ENCODE results near the gene FBXO31.

Gene FBXO31

DNA sequence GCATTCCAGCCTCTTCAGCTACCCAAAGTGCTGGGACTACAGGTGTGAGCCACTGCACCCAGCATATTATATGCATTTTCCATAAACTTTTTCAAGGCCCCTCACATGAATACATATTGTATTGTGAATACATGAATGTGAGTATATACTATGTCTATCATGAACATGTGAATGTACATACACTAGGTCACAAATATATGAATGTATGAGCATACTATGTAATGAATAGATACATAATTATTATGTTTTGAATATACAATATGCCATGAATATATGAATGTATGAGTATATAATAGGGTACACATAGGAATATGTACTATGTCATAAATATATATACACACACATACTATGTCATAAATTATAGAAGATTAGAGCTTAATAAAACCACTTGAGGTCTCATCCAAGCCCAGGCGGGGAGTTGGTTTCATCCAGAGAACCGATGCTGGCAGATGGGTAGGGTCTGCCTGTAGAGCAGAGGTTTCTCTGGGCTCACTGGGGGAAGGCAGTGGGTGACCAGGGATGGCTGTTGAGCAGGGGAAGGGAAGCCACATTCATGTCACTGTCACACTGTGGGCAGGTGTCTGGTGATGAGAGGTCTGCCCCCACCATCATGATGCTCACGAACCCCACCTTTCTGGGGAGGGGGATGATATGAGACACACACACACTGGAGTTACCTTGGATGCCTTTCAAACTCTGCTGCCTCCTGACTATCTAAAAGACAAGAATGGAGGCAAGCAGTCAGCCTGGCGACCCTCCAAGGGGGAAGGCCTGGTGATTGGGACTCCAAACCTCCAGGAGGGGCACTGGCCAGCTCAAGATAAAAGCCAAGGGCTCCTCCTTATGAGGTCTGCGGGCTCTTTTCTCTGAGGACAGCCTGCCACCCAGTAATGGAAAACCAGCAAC lies 73.7 kb downstream of the FBXO31 start:
- no peak for DNase-seq (ENCODE audit: low read depth)

DNA sequence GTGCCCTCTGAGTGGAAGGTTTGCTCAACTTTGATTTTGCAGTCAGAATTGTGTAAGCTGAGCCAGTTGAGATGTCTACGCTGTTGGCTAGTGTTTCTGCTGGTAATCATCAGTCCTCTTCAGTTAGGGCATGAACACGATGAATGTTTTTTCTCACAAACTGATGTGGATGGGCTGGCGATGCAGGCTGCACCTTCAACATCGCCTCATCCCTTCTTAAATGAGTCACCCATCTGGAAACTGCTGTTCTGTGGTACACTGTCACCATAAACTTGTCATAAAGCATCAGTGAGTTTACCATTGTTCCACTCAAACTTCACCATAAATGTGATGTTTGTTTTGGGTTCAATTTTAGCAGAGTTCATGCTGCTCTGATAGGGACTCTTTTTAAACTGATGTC lies 74.8 kb downstream of the FBXO31 start:
- DNase-seq (ENCODE audit: low read depth), result no peak

DNA sequence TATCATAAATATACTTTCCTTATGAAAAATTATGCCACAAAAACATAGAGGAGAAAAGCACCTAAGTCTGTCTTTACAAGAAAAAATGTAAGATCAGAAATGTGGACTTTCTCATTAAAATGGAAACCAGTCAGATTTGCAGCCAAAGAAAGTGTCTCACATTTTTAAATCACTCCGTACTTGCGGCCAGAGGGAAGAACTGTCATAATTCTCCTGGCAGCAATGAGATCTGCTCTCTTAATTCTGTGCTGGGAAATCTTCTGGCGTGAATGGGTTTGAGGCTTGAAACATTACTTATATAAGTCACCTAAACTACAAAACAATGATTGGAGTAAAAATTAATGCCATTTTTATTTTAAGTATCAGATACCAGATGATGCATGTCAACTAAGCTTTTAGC lies 77.1 kb downstream of the FBXO31 start:
- DNase-seq (ENCODE audit: low read depth), result no peak

DNA sequence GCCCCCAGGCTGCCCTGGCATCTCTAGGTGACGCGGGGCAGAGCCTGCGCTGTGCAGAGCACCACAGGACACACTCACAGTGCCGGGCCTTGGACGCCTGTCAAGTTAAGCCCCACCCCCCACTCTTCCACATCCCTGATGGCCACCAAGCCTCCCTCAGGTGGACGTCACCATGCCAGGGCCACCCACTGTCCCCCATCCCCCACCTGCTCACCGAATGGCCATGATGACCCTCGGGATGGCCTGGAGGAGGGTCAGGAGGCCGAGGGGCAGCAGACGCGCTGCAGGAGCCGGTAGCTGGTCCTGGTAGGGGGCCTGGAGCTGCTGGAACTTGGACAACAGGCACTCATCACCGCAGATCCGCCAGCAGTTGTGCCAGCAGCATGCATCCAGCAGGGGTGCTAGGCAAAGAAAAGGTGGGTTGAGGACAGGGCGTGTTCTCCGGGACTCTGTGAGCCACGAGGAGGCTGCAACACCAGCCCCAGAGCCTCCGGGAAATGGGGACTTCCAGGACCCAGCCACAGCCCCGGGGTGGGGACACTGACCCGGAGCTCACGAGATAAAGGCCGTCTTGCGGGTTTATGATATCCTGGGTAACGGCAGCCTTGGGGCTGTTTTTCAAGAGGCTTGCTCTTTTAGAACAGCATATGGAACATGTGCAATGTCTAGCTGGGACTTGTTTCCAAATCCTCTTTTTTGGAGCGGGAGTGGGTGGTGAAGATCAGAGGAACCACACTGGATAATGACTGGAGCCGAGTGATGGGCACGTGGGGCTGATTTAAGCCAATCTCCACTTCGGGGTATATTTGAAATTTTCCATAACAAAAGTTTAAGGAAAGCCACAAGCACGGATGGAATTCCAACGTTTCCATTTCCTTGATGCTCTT lies 77.8 kb downstream of the FBXO31 start:
- no peak for DNase-seq (ENCODE audit: low read depth)

DNA sequence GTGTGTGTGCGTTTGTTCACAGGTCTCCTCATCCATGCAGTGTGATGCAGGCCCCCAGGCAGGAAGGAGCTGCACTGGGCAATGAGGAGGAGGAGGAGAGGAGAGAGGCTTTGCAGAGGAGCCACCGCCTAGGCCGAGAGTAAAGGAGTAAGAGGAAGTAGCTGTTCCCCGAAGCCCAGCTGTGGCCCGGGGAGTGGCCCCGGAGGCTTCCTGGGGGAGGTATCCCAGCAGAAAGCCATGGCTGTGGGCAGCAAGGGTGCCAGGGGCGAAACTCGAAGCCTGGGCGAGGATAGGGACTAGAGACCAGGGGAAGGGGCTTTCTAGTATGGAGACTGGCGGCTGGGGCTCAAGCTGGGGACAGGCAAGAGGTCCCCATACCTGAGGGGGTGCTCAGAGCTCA lies 78.6 kb downstream of the FBXO31 start:
- no peak for DNase-seq (ENCODE audit: low read depth)

DNA sequence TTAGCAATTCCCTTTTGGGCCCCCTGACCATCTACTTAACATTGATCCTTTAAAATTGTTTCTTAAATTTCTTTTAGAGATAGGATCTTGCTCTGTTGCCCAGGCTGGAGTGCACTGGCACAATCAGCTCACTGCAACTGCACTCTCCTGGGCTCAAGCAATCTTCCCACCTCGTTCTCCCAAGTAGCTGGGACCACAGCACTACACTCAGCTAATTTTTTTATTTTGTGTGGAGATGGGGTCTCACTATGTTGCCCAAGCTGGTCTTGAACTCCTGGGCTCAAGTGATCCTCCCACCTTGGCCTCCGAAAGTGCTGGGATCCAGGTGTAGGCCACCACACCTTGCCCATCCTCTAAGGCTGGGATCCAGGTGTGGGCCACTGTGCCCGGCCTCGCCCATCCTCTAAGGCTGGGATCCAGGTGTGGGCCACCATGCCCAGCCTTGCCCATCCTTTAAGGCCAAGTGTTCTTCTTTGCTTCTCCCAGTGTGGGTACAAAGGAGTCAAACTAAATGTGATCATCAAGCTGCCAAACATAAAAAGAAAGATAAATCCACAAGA lies 79.5 kb downstream of the FBXO31 start:
- no peak for DNase-seq (ENCODE audit: low read depth)

DNA sequence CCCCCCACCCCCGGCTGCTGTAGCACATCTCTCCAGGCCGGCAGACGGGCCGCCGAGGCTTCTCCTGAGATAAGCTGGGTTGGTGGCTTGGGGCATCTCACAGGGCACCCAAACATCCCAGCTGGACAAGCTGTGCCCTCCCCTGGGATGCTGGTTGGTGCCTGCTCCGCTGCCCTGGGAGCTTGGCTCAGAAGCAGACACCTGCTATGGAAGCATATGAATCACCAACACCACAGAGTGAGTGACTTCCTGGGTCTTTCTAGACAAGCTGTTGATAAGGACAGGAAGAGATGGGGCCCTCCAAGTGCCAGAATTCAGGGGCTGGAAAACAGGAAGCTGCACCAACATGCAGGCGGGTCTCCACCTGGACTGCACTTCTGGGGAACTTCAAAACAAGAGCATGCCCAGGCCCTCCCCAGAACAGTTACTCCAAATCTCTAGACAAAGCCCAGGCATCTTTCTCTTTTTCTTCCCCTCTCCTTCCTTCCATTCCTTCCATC lies 80.1 kb downstream of the FBXO31 start:
- DNase-seq (ENCODE audit: low read depth), result no peak

DNA sequence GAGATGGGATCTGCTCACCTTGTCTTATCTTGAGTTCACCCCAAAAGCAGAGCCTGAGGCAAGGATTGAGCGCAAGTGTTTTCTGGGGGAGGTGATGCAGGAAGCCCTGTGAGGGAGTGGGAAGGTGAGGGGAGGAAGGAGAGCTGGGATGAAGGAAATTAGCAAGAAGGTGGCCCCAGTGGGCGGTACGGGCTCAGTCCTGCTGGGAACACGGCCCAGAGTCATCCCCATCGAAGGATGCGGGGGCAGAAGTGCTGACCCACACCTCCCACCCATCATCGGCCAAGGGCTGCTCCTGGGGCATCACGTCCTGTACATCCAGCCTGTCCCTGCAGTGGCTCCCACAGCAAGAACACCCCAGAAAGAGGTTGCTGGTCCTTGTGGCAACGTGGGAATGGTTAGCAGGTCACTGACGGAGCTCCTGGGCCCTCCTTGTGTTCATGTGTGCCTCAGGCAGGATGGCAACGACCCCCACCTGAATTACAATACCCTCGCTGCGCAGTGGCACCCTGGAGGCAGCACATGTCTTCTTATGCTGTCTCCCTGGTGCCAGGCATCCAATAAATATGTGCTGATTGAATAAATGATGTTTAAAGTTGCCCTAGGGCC lies 84.6 kb downstream of the FBXO31 start:
- no peak for DNase-seq (ENCODE audit: low read depth)

DNA sequence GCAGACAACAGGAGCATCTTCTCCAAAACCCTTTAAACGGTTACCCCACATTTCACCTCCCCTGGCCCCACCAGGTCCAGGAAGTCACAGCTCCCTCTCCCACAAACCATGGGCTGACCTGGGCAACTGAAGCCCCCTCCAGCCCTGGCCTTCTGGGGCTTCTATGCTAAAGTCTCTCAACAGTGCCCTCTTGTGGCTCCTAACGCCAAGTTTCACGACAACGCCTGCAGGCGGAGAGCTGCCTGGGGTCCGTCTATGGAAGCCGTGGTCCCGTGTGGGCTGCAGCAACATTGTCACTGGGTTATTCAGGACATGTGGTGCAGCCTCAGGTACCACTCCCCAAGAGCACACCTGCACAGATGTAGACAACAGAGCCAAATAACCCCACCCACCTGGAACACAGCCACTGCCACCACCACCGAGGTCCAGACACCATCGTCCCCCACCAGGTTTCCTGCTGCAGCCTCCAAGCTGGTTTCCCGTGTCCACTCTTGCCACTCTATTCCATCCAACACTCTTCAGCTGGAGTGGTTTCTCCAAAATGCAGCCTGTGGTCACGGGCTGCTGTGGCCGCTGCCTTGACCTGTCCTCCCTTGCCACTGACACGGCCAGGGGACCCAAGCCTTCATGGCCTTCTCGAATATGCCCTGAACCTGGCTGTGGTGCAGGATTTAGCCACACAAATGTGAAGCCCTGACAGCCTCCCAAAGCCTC lies 85.5 kb downstream of the FBXO31 start:
- DNase-seq (ENCODE audit: low read depth), result no peak

DNA sequence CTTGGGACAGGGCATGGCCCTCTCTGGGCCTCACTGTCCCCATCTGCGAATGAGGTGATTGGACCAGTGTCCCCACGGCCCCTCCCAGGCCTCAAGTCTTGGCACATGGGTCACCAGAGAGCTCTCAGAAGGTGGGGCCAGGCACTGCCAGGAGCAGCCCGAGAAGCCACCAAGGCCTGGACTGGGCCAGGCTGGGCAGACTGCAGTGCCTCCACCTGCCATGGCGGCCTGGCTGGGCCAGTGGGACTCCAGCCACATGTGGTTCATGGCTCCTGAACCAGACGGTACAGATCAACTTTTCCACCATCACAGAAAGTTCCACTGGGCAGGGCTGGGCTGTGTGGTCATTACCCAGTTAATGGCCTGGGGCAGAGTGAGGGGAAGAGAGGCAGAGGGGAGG lies 86.2 kb downstream of the FBXO31 start:
- no peak for DNase-seq (ENCODE audit: low read depth)

DNA sequence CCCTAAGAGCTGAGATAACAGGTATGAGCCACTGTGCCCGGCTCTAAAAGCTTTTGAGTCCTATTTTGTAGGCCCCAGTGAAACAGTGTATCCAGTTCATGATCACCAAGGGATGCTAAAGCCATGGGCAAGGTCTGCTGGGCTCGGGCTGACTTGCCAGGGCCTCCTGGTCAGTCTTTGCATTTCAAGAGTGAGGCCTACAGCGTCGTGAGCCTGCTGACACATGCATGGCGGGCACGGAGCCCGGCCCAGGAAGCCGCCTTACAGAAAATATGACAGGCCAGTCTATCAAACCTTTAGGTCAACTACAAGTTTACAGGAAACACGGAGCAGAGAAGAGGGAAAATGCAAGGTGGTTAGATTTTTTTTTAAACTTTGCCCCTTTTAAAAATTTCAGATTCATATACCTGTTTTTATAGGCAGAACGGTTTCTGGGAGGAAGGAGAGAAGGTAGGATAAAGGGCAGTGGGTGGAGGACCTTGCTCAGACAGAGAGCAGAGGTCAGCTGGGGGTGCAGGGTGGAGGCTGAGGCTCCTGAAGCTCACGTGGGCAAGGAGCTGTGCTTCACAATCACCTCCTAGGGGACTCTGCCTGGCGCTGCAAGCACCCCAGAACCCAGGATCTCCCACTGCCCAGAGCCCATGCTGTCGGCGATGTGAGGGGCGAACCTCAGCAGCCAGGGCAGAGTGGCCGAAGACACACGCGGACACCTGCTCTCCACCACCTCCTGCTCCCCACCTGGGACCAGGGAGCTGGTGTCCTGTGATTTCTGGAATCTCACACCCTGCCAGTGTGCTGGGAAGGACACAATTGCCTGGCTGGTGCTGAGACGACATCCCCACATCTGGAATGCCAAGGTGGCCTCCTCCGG lies 87.7 kb downstream of the FBXO31 start:
- DNase-seq (ENCODE audit: low read depth), result no peak

DNA sequence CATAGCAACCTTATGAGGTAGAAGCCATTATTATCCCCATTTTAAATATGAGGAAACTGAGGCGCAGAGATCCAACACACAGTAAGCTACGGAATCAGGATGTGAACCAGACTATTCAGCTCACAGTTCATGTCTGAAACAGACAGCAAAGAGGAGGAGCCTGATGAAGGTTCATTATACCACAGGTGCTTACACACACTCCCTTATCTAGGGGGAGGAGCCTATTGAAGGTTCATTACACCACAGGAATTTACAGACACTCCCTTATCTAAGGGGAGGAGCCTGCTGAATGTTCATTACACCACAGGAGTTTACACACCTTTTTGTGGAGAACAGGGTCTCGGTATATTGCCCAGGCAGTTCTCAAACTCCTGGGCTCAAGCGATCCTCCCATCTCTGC lies 88.3 kb downstream of the FBXO31 start:
- DNase-seq (ENCODE audit: low read depth), result no peak

DNA sequence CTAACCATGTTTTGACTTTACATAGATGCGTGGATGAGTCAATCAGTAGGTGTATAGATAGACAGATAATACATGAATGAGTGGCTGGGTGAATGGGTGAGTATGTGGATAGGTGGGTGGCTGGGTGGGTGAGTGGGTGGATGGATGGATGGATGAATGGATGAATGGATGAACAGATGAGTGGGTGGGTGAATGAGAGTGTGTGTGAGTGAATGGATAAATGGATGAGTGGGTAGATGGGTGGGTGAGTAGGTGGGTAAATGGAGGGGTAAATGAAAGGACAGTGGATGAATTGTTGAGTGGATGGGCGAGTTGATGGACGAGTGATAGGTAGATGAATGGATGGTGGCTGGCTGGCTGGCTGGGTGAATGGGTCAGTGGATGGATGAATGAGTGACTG lies 89.6 kb downstream of the FBXO31 start:
- no peak for DNase-seq (ENCODE audit: low read depth)

DNA sequence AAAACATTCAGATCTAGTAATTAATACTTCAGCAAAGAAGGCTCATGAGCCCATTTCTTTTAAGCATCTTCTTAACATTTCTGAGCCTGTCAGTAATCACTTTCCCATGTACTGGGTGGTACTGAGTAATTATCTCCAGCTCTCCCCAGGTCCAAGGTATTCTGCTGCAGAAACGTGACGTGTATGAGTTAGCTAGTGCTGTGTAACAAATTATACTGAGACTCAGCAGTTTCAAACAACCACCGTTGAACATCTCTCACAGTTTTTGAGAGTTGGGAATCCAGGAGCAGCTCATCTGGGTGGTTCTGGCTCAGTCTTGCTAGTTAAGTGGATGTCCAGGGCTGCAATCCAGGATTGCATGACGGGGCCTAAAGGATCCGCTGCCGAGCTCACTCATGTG lies 91.6 kb downstream of the FBXO31 start:
- DNase-seq (ENCODE audit: low read depth), result no peak

DNA sequence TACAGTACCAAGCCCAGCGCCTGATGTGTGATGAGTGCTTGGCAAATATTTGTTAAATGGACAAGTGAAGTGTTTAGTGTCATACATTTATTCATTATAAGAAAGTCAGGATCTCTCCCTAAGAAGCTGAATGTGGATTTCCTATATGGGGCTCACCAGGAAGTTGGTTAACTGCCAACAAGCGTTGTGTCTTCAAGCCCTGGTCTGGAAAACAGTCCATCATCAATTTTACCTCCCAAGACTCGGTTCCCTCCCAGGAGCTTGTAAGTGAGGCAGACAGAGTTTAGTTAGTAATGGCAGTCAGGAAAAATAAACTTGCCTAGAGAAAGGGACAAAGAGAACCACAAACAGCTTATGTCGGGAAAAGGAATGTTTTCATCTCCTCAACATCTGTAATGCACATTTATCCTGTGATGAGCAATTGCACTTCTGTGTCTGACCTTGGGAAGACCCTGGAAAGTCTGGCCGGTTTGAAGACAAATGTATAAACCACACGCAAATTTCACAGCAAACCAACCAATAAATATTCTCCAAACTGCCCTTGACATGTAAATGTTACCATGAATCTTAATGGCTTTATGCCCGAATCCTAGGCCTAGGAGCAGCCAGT lies 94.7 kb downstream of the FBXO31 start:
- DNase-seq (ENCODE audit: low read depth), result no peak

DNA sequence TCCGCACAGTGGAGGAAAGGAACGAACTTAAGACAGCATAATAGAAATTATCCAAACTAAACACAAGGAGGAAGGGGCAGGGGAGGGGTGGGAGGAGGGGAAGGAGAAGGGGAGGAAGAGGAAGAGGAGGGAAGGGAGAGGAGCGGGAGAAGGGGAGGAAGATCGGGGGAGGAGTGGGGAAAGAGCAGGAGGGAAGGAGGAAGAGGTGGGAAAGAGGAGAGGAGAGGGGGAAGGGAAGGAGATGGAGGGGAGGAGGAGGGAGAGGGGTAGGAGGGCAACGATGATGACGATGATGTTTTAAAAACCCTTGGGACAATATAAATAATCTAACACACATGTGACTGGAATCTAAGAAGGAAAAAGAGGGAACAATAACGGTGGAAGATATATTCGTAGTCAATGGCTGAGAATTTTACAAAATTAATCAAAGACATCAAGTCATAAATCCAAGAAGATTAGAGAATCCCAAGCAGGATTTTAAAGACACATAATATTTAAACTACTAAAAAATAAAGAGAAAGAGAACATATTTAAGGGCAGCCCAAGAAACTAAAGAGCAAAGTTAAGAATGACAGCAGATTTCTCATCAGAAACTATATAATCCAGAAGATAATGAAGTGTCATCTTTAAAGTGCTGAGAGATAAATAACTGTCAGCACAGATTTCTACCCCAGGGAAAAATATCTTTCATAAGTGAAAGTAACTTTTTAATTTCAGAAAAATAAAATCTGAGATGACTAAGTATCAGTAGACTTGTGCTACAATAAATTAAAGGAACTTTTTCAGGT lies 96.5 kb downstream of the FBXO31 start:
- DNase-seq (ENCODE audit: low read depth), result no peak

DNA sequence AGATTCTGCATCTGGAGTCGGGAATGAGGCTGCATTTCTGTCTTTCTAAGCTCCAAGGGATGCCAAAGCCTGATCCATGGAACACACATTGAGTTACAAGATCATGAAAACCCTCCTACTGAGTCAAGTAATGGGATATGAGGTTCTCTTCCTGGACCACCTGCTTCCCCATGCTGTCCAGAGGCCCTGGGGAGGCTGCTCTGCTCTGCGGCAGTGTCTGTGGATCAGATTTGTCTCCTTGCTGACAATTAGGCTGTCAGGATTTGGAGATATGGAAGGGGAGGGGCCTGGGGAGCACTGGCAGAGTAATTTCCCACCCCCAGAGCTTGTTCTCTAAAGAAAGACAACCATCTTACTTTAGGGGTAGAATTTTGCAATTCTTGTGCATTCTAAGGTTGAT lies 99.4 kb downstream of the FBXO31 start:
- DNase-seq (ENCODE audit: low read depth), result no peak

DNA sequence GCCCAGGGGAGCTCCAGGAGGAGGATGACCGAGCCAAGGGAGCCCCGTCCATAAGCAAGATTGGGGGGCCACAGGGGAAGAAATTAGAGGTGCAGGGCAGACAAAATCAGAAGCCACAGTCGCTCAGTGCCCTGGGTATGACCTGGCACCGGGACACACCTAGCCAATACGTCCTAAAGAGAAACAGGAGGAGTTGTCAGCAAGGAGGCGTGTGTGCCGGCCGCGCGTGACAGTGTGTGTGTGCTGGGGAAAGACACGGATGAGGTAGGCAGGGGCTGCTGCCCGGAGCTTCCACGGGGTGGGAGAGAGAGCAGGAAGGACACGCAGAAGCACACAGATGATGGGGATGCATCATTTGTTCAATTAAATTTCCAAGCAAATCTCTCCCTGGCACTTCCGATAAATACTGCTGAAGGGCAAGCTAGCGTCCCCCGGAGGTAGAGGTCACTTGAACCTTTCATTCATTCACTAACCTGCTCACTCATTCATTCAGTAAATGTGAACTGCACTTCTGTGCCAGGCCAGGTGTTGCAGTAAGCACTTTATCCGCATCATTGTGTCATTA lies 104.4 kb downstream of the FBXO31 start:
- DNase-seq (ENCODE audit: low read depth), result no peak
